PC-3 (cell line): ENCODE measurements around the gene PLA2G12A. TPM values are rescaled to one million over a fixed set of nuclear protein-coding genes. Genes with fewer than 3 reads are reported as not detected.

Source experiments
- ATAC-seq: fragments of 200-7000 bp; cut with Tn5 transposase; 2 replicates; pipeline ENCODE4 v1.9.1; 2020; ENCODE audit warnings: mild to moderate bottlenecking, moderate library complexity
- BruUV-seq: library from RNA; stranded (reverse); fragments of 400-500 nt; replicated peaks from 2 replicates; lab custom pipeline; 2021; lab: Mats Ljungman, UMichigan
- CTCF ChIA-PET: fragments of 300-600 bp; sonication (Branson Sonifier 250); formaldehyde crosslinking; loops from one replicate; lab custom pipeline; 2022; ENCODE audit warnings: antibody characterized with exemption; lab: Charles Lee
- POLR2A ChIA-PET: fragments of 300-600 bp; sonication (Branson Sonifier 250); formaldehyde crosslinking; loops from one replicate; lab custom pipeline; 2022; ENCODE audit warnings: antibody characterized with exemption; ENCODE audit not compliant: unreplicated experiment; lab: Charles Lee
- DNase-seq: peaks from one replicate; pipeline ENCODE4 v3.0.0-alpha.2; 2015
- H2AFZ ChIP-seq: fragments of 300-600 bp; sonication (generic); 2 replicates; pipeline ENCODE4 v1.6.0; 2016; ENCODE audit warnings: antibody characterized with exemption, low read length
- H3F3A ChIP-seq: fragments of 300-600 bp; sonication (generic); one replicate; pipeline ENCODE4 v1.6.0; 2017; ENCODE audit warnings: antibody characterized with exemption, low read length, control low read depth, mild to moderate bottlenecking; ENCODE audit not compliant: unreplicated experiment
- H3K27ac ChIP-seq: fragments of 300-600 bp; sonication (generic); 2 replicates; pipeline ENCODE4 v1.5.1; 2016; ENCODE audit warnings: mild to moderate bottlenecking, low read length
- H3K27me3 ChIP-seq: fragments of 300-600 bp; sonication (generic); 2 replicates; pipeline ENCODE4 v1.6.1; 2016; ENCODE audit warnings: low read length, mixed read lengths
- H3K36me3 ChIP-seq: fragments of 300-600 bp; sonication (generic); 2 replicates; pipeline ENCODE4 v1.6.1; 2016; ENCODE audit warnings: low read depth, mixed run types, low read length, mixed read lengths
- H3K4me1 ChIP-seq: fragments of 300-600 bp; sonication (generic); 2 replicates; pipeline ENCODE4 v1.5.1; 2016; ENCODE audit warnings: low read length; ENCODE audit not compliant: insufficient read depth
- H3K4me2 ChIP-seq: fragments of 300-600 bp; sonication (generic); 2 replicates; pipeline ENCODE4 v1.6.0; 2016; ENCODE audit warnings: low read length
- H3K4me3 ChIP-seq: fragments of 300-600 bp; sonication (generic); 2 replicates; pipeline ENCODE4 v1.5.1; 2016; ENCODE audit warnings: mild to moderate bottlenecking, low read length, mixed read lengths
- H3K79me2 ChIP-seq: fragments of 300-600 bp; sonication (generic); 2 replicates; pipeline ENCODE4 v1.6.1; 2017; ENCODE audit warnings: low read length, mixed read lengths
- H3K9ac ChIP-seq: fragments of 300-600 bp; sonication (generic); 2 replicates; pipeline ENCODE4 v1.6.0; 2016; ENCODE audit warnings: mild to moderate bottlenecking, low read length
- H3K9me2 ChIP-seq: fragments of 300-600 bp; sonication (generic); replicated peaks from 2 replicates; pipeline ENCODE4 v1.6.1; 2016; ENCODE audit warnings: mixed run types, low read length, mixed read lengths
- H3K9me3 ChIP-seq: fragments of 300-600 bp; sonication (generic); 2 replicates; pipeline ENCODE4 v1.6.1; 2016; ENCODE audit warnings: low read length, mixed read lengths
- H4K20me1 ChIP-seq: fragments of 300-600 bp; sonication (generic); 2 replicates; pipeline ENCODE4 v1.6.1; 2016; ENCODE audit warnings: low read length, mixed read lengths
- EZH2 ChIP-seq: fragments of 300-600 bp; sonication (generic); IDR thresholded peaks from one replicate; pipeline ENCODE4 v1.6.1; 2017; ENCODE audit warnings: antibody characterized with exemption, mild to moderate bottlenecking, low read length; ENCODE audit not compliant: unreplicated experiment
- EZH2phosphoT487 ChIP-seq: fragments of 300-600 bp; sonication (generic); IDR thresholded peaks from 2 replicates; pipeline ENCODE4 v1.6.1; 2018; ENCODE audit warnings: mild to moderate bottlenecking, antibody characterized with exemption, low read length, borderline replicate concordance
- intact Hi-C: fragments of 100-400 bp; cut with micrococcal nuclease; formaldehyde crosslinking; loops from 2 replicates; pipeline ENCODE4 v1.9.0; 2023
- total RNA-seq: library from RNA; depleted of rRNA; stranded (reverse); fragments of >200 nt; gene quantifications from 2 replicates; pipeline ENCODE4 v1.2.3, GENCODE V29; 2014
- TF ChIP-seq, protein P1 (sequence below): fragments of 300-600 bp; sonication (generic); conservative IDR thresholded peaks from 2 replicates; pipeline ENCODE4 v1.5.1; 2017; ENCODE audit warnings: antibody characterized with exemption, low read depth, mild to moderate bottlenecking, low read length

Gene PLA2G12A
- total RNA-seq, 1 experiment from 2014 or later, result 51.6 TPM

DNA sequence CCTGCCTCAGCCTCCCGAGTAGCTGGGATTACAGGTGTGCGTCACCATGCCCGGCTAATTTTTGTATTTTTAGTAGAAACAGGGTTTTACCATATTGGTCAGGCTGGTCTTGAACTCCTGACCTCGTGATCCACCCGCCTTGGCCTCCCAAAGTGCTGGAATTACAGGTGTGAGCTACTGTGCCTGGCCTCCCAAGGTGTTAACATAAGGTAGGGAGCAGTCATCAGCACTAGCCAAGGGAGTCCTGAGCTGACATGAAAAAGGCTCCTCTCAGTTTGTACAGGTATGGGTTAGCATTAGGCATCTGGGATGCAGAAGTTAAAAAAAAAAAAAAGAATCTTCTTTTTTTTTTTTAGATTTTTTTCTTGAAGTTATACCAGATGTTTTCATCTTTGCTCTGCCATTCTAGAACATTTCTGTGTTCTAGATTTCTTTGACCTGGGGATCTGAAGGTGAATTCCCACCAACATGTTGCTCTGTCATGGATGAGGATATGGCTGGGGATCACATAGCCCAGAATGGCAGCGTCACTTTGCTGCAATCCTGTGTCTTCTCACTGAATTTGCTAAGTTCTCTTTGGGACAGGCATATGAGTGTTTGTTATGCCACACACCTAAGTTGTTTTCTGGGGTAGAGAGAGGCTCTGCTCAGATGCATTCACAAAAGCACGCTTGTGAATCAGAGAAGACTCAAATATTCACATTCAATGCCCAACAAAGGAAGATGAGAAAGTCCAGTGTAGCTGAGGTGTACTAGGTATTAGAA, 24.4 kb upstream of the PLA2G12A start:
- POLR2A ChIA-PET, result no interaction called here
- CTCF ChIA-PET, result no interaction called here
- Histone ChIP-seq H3K27me3 (no peaks in the 10 kb centered on the region), H3K36me3 (no peaks in the 10 kb centered on the region), H2AFZ (no peak overlapping the region), H3K79me2 (no peaks in the 10 kb centered on the region), H3K9ac (no peak overlapping the region), H3F3A (no peaks in the 10 kb centered on the region), H4K20me1 (no peaks in the 10 kb centered on the region), H3K4me1 (no peaks in the 10 kb centered on the region), H3K27ac (no peak overlapping the region), H3K9me3 (no peaks in the 10 kb centered on the region), H3K4me3 (no peak overlapping the region), H3K9me2 (no peaks in the 10 kb centered on the region), H3K4me2 (no peak overlapping the region)
- no TSS peak for BruUV-seq
- ATAC-seq (no peak), DNase-seq (no peak)
- TF ChIP-seq EZH2phosphoT487, result no peak
- TF ChIP-seq, protein P1, sequence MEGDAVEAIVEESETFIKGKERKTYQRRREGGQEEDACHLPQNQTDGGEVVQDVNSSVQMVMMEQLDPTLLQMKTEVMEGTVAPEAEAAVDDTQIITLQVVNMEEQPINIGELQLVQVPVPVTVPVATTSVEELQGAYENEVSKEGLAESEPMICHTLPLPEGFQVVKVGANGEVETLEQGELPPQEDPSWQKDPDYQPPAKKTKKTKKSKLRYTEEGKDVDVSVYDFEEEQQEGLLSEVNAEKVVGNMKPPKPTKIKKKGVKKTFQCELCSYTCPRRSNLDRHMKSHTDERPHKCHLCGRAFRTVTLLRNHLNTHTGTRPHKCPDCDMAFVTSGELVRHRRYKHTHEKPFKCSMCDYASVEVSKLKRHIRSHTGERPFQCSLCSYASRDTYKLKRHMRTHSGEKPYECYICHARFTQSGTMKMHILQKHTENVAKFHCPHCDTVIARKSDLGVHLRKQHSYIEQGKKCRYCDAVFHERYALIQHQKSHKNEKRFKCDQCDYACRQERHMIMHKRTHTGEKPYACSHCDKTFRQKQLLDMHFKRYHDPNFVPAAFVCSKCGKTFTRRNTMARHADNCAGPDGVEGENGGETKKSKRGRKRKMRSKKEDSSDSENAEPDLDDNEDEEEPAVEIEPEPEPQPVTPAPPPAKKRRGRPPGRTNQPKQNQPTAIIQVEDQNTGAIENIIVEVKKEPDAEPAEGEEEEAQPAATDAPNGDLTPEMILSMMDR, result no peak
- no peak for TF ChIP-seq EZH2
- intact Hi-C loops, result no loop called here

GRCh38 chr4:109752525-109752924, 22.7 kb upstream of the PLA2G12A start:
- Histone ChIP-seq H3K27ac (no peak overlapping the region), H3K27me3 (no peaks in the 10 kb centered on the region), H3K4me2 (no peak overlapping the region), H3K36me3 (no peaks in the 10 kb centered on the region), H3K9ac (no peak overlapping the region), H3F3A (no peaks in the 10 kb centered on the region), H3K9me2 (no peaks in the 10 kb centered on the region), H3K79me2 (no peaks in the 10 kb centered on the region), H2AFZ (no peak overlapping the region), H4K20me1 (no peaks in the 10 kb centered on the region), H3K4me1 (no peaks in the 10 kb centered on the region), H3K4me3 (no peak overlapping the region), H3K9me3 (no peaks in the 10 kb centered on the region)
- no peak for ATAC-seq
- CTCF ChIA-PET, result no interaction called here
- TF ChIP-seq EZH2phosphoT487 (no peak), EZH2 (no peak)
- TF ChIP-seq, protein P1, result no peak
- no peak for DNase-seq
- POLR2A ChIA-PET, result no interaction called here
- intact Hi-C loops, result no loop called here
- no TSS peak for BruUV-seq

DNA sequence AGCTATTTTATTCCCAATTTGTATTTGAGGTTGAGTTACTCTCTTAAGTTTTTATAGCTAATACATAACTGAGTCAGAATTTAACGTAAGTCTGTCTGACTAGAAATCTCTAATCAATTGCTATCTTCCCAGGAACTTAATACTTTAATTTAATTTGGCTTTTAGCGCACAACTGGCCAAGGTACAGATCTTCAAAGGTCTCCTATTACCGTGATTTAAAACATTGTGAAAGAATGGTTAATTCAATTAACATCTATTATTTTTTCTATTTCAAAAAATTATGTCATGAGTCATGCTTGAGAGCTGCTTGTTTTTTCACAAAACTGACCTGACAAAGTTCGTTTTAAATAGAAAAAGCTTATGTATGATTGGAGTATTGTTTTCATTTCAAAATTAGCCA, 22.0 kb upstream of the PLA2G12A start:
- DNase-seq, result no peak

More for the DNA sequence above, 22.0 kb upstream of the PLA2G12A start:
- no peak overlapping the region for H3K4me3 ChIP-seq
- H3K79me2 ChIP-seq, result no peaks in the 10 kb centered on the region
- no peaks in the 10 kb centered on the region for H3K27me3 ChIP-seq
- BruUV-seq, result no TSS peak
- no peaks in the 10 kb centered on the region for H4K20me1 ChIP-seq
- CTCF ChIA-PET, result no interaction called here
- no peaks in the 10 kb centered on the region for H3K9me3 ChIP-seq
- ATAC-seq, result no peak
- no peaks in the 10 kb centered on the region for H3K9me2 ChIP-seq
- no peak overlapping the region for H3K27ac ChIP-seq
- no peak for TF ChIP-seq EZH2phosphoT487
- TF ChIP-seq EZH2, result no peak
- TF ChIP-seq, protein P1, result no peak
- no peaks in the 10 kb centered on the region for H3K4me1 ChIP-seq
- no peak overlapping the region for H2AFZ ChIP-seq
- H3K4me2 ChIP-seq, result no peak overlapping the region
- H3K9ac ChIP-seq, result no peak overlapping the region
- intact Hi-C loops, result no loop called here
- POLR2A ChIA-PET, result no interaction called here
- no peaks in the 10 kb centered on the region for H3K36me3 ChIP-seq
- H3F3A ChIP-seq, result no peaks in the 10 kb centered on the region
